OCI-LY3 (cell line): ENCODE data around the gene IL4R.
A peak's percentile ranks its signal among the peaks of the same experiment; 100 is the strongest.
"Not testable (repeated sequence)": the region's sequence is repeated elsewhere in the genome, so short reads cannot be mapped to it uniquely, and the experiment has no call there.

Experiments
- H2AFZ ChIP-seq: fragments of 200-600, 300-600 bp; shearing (Covaris generic); 2 replicates; pipeline ENCODE4 v1.6.0; 2014; ENCODE audit warnings: antibody characterized with exemption, low read depth, low read length
- H3K27ac ChIP-seq: fragments of 200-600, 300-600 bp; sonication (generic); 2 replicates; pipeline ENCODE4 v1.5.1; 2014; ENCODE audit warnings: mild to moderate bottlenecking, low read length, moderate library complexity, mixed read lengths
- H3K27me3 ChIP-seq: fragments of 200-600, 300-600 bp; sonication (generic); 2 replicates; pipeline ENCODE4 v1.6.1; 2014; ENCODE audit warnings: low read depth, low read length, mixed read lengths
- H3K36me3 ChIP-seq: fragments of 200-600, 300-600 bp; sonication (generic); replicated peaks from 2 replicates; pipeline ENCODE3; 2014; ENCODE audit warnings: low read depth, low read length, mixed read lengths
- H3K4me1 ChIP-seq: fragments of 300-600, 200-600 bp; sonication (generic); 2 replicates; pipeline ENCODE4 v1.6.1; 2014; ENCODE audit warnings: low read length, mixed read lengths
- H3K4me2 ChIP-seq: fragments of 200-600, 300-600 bp; sonication (generic); 2 replicates; pipeline ENCODE4 v1.6.1; 2014; ENCODE audit warnings: low read length, mixed read lengths
- H3K4me3 ChIP-seq: fragments of 300-600, 200-600 bp; sonication (generic); 2 replicates; pipeline ENCODE4 v1.5.1; 2014; ENCODE audit warnings: antibody characterized with exemption, mild to moderate bottlenecking, low read length, moderate library complexity
- H3K79me2 ChIP-seq: fragments of 300-600, 200-600 bp; shearing (Covaris generic); 2 replicates; pipeline ENCODE4 v1.6.1; 2014; ENCODE audit warnings: mild to moderate bottlenecking, low read length, mixed read lengths
- H3K9ac ChIP-seq: fragments of 300-600, 200-600 bp; shearing (Covaris generic); 2 replicates; pipeline ENCODE4 v1.6.0; 2014; ENCODE audit warnings: mild to moderate bottlenecking, low read length, moderate library complexity
- H3K9me3 ChIP-seq: fragments of 200-600, 300-600 bp; shearing (Covaris generic); 2 replicates; pipeline ENCODE4 v1.6.1; 2014; ENCODE audit warnings: low read length, mixed read lengths; ENCODE audit not compliant: insufficient read depth
- H4K20me1 ChIP-seq: fragments of 200-600, 300-600 bp; sonication (generic); 2 replicates; pipeline ENCODE4 v1.6.1; 2016; ENCODE audit warnings: low read length, mixed read lengths; ENCODE audit not compliant: insufficient read depth
- CTCF ChIP-seq: fragments of 200-600, 300-600 bp; sonication (generic); IDR thresholded peaks from 2 replicates; pipeline ENCODE4 v1.5.1; 2014; ENCODE audit warnings: antibody characterized with exemption, low read length, low read depth
- EZH2phosphoT487 ChIP-seq: fragments of 200-600 bp; shearing (Covaris generic); IDR thresholded peaks from 2 replicates; pipeline ENCODE4 v1.6.1; 2018; ENCODE audit warnings: antibody characterized with exemption, mixed run types, low read depth

Gene IL4R

GRCh38 chr16:27392671-27393070 lies 78.9 kb downstream of the IL4R start:
- Histone ChIP-seq H3K4me2 (no peak overlapping the region), H3K36me3 (peaks cover 33% of the 10 kb centered on the region), H2AFZ (no peak overlapping the region), H3K79me2 (peaks cover 7% of the 10 kb centered on the region), H3K4me1 (peaks cover 23% of the 10 kb centered on the region), H4K20me1 (no peaks in the 10 kb centered on the region), H3K9ac (no peak overlapping the region), H3K27ac (no peak overlapping the region), H3K27me3 (no peaks in the 10 kb centered on the region), H3K4me3 (no peak overlapping the region), H3K9me3 (peaks cover 57% of the 10 kb centered on the region)
- TF ChIP-seq EZH2phosphoT487 (no peak), CTCF (no peak)

- H3K79me2 ChIP-seq = peaks cover 3% of the 10 kb centered on the region; the same call in 1 of the 2 replicates
- H3K4me2 ChIP-seq = no peak overlapping the region
- no peak overlapping the region for H3K4me3 ChIP-seq
- H3K36me3 ChIP-seq = peaks cover 20% of the 10 kb centered on the region
- H3K9ac ChIP-seq = no peak overlapping the region
- no peak overlapping the region for H2AFZ ChIP-seq
- peaks cover 46% of the 10 kb centered on the region for H3K9me3 ChIP-seq
- TF ChIP-seq CTCF (no peak), EZH2phosphoT487 (no peak)
- H3K4me1 ChIP-seq = peaks cover 22% of the 10 kb centered on the region
- no peaks in the 10 kb centered on the region for H4K20me1 ChIP-seq
- H3K27me3 ChIP-seq = no peaks in the 10 kb centered on the region
- no peak overlapping the region for H3K27ac ChIP-seq
Measured at GRCh38 chr16:27394516-27394915, 80.7 kb downstream of the IL4R start.

GRCh38 chr16:27398341-27398893 lies 84.6 kb downstream of the IL4R start:
- not testable (repeated sequence) for H2AFZ ChIP-seq, H4K20me1 ChIP-seq, H3K27me3 ChIP-seq
- Histone ChIP-seq H3K79me2 (peaks cover 38% of the 10 kb centered on the region), H3K9ac (peak overlapping the region; percentile 41; the same call in 1 of the 2 replicates), H3K4me2 (peak overlapping the region; percentile 62), H3K4me1 (peaks cover 44% of the 10 kb centered on the region), H3K9me3 (peaks cover 15% of the 10 kb centered on the region; the same call in 1 of the 2 replicates), H3K27ac (peak overlapping the region; percentile 98), H3K4me3 (peak overlapping the region; percentile 16), H3K36me3 (peaks cover 18% of the 10 kb centered on the region)

GRCh38 chr16:27398894-27399853 lies 85.4 kb downstream of the IL4R start:
- H3K4me3 ChIP-seq = peak overlapping the region; percentile 16
- H3K4me2 ChIP-seq = peak overlapping the region; percentile 62
- peak overlapping the region; percentile 98 for H3K27ac ChIP-seq
- H3K4me1 ChIP-seq = peaks cover 52% of the 10 kb centered on the region
- H3K79me2 ChIP-seq = peaks cover 46% of the 10 kb centered on the region
- no peak overlapping the region for H2AFZ ChIP-seq
- H3K9ac ChIP-seq = peak overlapping the region; percentile 41
- H4K20me1 ChIP-seq = no peaks in the 10 kb centered on the region
- peaks cover 25% of the 10 kb centered on the region for H3K36me3 ChIP-seq
- H3K27me3 ChIP-seq = no peaks in the 10 kb centered on the region
- peaks cover 11% of the 10 kb centered on the region; the same call in 1 of the 2 replicates for H3K9me3 ChIP-seq
- TF ChIP-seq CTCF (no peak), EZH2phosphoT487 (no peak)
